ENCODE results near the gene PGAP3. TPM values are rescaled to one million over a fixed set of nuclear protein-coding genes. Genes with fewer than 3 reads are reported as not detected.

The PGAP3 gene
- total and polyA plus RNA-seq, 12 donors = 9.2 to 18.2 (median 13.8) TPM

GRCh38 chr17:39629494-39629880 is 58.4 kb downstream of the PGAP3 start:
- intact Hi-C loops (cut with DNase I) = loop anchor here in 1 of 10 donors (10.0 kb wide), 1 partner anchor 45 kb away; no protein-coding TSS in a partner anchor
- WGBS, 2 donors = 62 to 84% methylated on average over 3 of the region's 3 CpGs
- H3K27me3 ChIP-seq = peaks cover 17 to 63% (median 45%) of the 10 kb centered on the region in 7 donors

GRCh38 chr17:39628655-39629493 is 59.0 kb downstream of the PGAP3 start:
- no peaks in the 10 kb centered on the region for H3K36me3 ChIP-seq
- no peak for ATAC-seq
- intact Hi-C loops (cut with DNase I) = loop anchor here in 1 of 10 donors (10.0 kb wide), 1 partner anchor 46 kb away; no protein-coding TSS in a partner anchor
- H3K9me3 ChIP-seq = no peaks in the 10 kb centered on the region
- 65 to 66% methylated on average over 10 of the region's 10 CpGs for WGBS, 2 donors
- H3K27ac ChIP-seq = no peak overlapping the region
- H3K4me1 ChIP-seq = peaks cover 0 to 16% (median 9%) of the 10 kb centered on the region in 9 donors
- no peak overlapping the region for H3K4me3 ChIP-seq
- H3K27me3 ChIP-seq = peaks cover 17 to 64% (median 49%) of the 10 kb centered on the region in 7 donors
- no peak for DNase-seq
- TF ChIP-seq, protein P1, sequence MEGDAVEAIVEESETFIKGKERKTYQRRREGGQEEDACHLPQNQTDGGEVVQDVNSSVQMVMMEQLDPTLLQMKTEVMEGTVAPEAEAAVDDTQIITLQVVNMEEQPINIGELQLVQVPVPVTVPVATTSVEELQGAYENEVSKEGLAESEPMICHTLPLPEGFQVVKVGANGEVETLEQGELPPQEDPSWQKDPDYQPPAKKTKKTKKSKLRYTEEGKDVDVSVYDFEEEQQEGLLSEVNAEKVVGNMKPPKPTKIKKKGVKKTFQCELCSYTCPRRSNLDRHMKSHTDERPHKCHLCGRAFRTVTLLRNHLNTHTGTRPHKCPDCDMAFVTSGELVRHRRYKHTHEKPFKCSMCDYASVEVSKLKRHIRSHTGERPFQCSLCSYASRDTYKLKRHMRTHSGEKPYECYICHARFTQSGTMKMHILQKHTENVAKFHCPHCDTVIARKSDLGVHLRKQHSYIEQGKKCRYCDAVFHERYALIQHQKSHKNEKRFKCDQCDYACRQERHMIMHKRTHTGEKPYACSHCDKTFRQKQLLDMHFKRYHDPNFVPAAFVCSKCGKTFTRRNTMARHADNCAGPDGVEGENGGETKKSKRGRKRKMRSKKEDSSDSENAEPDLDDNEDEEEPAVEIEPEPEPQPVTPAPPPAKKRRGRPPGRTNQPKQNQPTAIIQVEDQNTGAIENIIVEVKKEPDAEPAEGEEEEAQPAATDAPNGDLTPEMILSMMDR (IDR thresholded peaks at IDR 0.05) = no peak

More at GRCh38 chr17:39629494-39629880, 58.4 kb downstream of the PGAP3 start:
- ATAC-seq = no peak
- TF ChIP-seq, protein P1 (IDR thresholded peaks at IDR 0.05) = no peak
- Histone ChIP-seq H3K36me3 (no peaks in the 10 kb centered on the region), H3K4me3 (no peak overlapping the region), H3K4me1 (peaks cover 0 to 21% (median 9%) of the 10 kb centered on the region in 9 donors), H3K27ac (no peak overlapping the region), H3K9me3 (no peaks in the 10 kb centered on the region)
- no peak for DNase-seq

GRCh38 chr17:39627712-39628516 is 59.9 kb downstream of the PGAP3 start:
- Histone ChIP-seq H3K4me3 (no peak overlapping the region), H3K27me3 (peaks cover 17 to 64% (median 54%) of the 10 kb centered on the region in 7 donors), H3K36me3 (no peaks in the 10 kb centered on the region), H3K4me1 (peaks cover 0 to 25% (median 11%) of the 10 kb centered on the region in 9 donors), H3K9me3 (no peaks in the 10 kb centered on the region), H3K27ac (no peak overlapping the region)
- no peak for DNase-seq
- WGBS, 2 donors = 50 to 53% methylated on average over 16 of the region's 16 CpGs
- no peak for ATAC-seq
- TF ChIP-seq, protein P1 (IDR thresholded peaks at IDR 0.05) = no peak
- intact Hi-C loops (cut with DNase I) = loop anchor here in 1 of 10 donors (10.0 kb wide), 1 partner anchor 47 kb away; no protein-coding TSS in a partner anchor

Measured in heart right ventricle (tissue), 16 donors.